GM12875 (cell line): ENCODE measurements around the gene FAM200C.
A peak's percentile ranks its signal among the peaks of the same experiment; 100 is the strongest.
"Not testable (repeated sequence)": the region's sequence is repeated elsewhere in the genome, so short reads cannot be mapped to it uniquely, and the experiment has no call there.

Source experiments
- H3K4me3 ChIP-seq: one replicate; pipeline ENCODE4 v1.5.1; 2011; ENCODE audit warnings: low read depth, low read length, control low read depth
- CTCF ChIP-seq: IDR thresholded peaks from 2 replicates; pipeline ENCODE4 v1.5.1; 2011; ENCODE audit warnings: low read depth, mild to moderate bottlenecking, control low read depth, inconsistent platforms, low read length, moderate library complexity, borderline replicate concordance; ENCODE audit not compliant: insufficient read depth

Gene FAM200C

GRCh38 chr5:160442824-160443431, 43.1 kb upstream of the FAM200C start:
- TF ChIP-seq CTCF, result no peak
- no peak overlapping the region for H3K4me3 ChIP-seq

GRCh38 chr5:160441311-160441781, 41.5 kb upstream of the FAM200C start:
- no peak overlapping the region for H3K4me3 ChIP-seq
- no peak for TF ChIP-seq CTCF

GRCh38 chr5:160439205-160439600, 39.3 kb upstream of the FAM200C start:
- peak; percentile 84 for TF ChIP-seq CTCF
- H3K4me3 ChIP-seq, result peak overlapping the region; percentile 39

GRCh38 chr5:160438316-160439204, 38.7 kb upstream of the FAM200C start:
- peak; percentile 82 for TF ChIP-seq CTCF
- H3K4me3 ChIP-seq, result peak overlapping the region; percentile 39

- H3K4me3 ChIP-seq, result no peak overlapping the region
- no peak for TF ChIP-seq CTCF
Measured at GRCh38 chr5:160437271-160437670, 37.4 kb upstream of the FAM200C start.

GRCh38 chr5:160436661-160437060, 36.8 kb upstream of the FAM200C start:
- H3K4me3 ChIP-seq, result not testable (repeated sequence)

GRCh38 chr5:160436017-160436416, 36.2 kb upstream of the FAM200C start:
- no peak for TF ChIP-seq CTCF
- no peak overlapping the region for H3K4me3 ChIP-seq
